HG02798 (cell line): ENCODE data around the gene ZCCHC14.
"Not testable (repeated sequence)": the region's sequence is repeated elsewhere in the genome, so short reads cannot be mapped to it uniquely, and the experiment has no call there.

Experiments used
- ATAC-seq: cut with Tn5 transposase; IDR thresholded peaks from one replicate; pipeline ENCODE4 v1.9.1; 2021; ENCODE audit warnings: mild to moderate bottlenecking; ENCODE audit not compliant: unreplicated experiment, poor library complexity

Gene ZCCHC14

GRCh38 chr16:87498324-87499188, 5.7 kb upstream of the ZCCHC14 start:
- ATAC-seq: no peak

GRCh38 chr16:87497767-87498290, 5.0 kb upstream of the ZCCHC14 start:
- ATAC-seq: not testable (repeated sequence)

- not testable (repeated sequence) for ATAC-seq
Observed at GRCh38 chr16:87497023-87497766, 4.4 kb upstream of the ZCCHC14 start.

DNA sequence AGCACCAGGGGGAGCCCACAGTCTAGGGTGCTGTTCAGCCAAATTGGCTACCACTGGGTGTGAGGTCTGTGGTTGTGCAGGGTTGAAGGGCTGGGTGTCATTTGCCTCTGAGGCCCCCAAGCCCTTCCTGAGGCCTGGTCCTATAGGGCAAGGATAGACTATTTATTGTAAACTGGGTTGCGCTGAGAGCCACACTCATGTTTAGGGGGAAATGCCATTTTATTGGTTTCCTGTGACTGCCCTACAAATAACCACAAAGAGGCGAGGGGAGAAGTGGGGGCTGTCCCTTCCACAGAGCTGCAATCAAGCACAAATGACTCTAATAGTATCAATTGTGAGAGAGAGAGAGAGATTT, 3.6 kb upstream of the ZCCHC14 start:
- ATAC-seq: no peak

GRCh38 chr16:87495578-87496446, 3.0 kb upstream of the ZCCHC14 start:
- ATAC-seq: no peak

- no peak for ATAC-seq
Observed at GRCh38 chr16:87493608-87494280, 920 bp upstream of the ZCCHC14 start.

- ATAC-seq: no peak
Observed at GRCh38 chr16:87492291-87492630, 563 bp downstream of the ZCCHC14 start.

DNA sequence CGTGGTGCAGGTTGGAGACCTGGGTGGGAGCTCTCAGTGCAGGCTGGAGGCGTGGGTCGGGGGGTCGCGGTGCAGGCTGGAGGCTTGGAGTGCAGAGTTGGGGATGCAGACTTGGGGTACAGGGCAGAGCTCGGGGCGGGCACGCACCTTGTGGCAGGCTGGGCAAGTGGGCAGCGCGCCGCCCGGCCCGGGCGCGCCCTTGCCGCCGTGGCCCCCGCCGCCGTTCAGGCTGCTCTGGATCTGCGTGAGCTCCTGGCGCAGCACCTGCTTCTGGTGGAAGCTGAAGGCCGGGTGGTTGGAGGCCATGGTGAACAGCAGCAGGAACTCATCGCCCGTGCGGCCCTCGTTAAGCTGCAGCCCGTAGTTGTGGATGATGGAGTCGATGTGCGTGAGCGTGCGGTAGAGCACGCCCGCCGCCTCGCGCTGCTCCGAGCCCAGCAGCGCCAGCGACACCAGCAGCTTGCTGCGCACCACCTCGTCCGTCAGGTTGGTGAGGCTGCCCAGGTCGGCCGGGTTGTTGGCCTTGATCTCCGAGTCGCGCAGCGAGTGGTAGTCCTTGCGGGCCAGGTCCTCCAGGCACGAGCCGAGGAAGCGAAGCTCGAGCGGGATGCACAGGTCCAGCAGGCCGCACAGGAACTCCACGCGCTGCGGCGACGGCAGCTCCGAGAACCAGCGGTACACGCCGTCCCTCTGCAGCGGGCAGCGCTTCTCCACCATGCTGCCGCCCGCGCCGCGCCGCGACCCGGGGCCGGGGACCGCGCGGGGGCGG, 1.1 kb downstream of the ZCCHC14 start:
- no peak for ATAC-seq

DNA sequence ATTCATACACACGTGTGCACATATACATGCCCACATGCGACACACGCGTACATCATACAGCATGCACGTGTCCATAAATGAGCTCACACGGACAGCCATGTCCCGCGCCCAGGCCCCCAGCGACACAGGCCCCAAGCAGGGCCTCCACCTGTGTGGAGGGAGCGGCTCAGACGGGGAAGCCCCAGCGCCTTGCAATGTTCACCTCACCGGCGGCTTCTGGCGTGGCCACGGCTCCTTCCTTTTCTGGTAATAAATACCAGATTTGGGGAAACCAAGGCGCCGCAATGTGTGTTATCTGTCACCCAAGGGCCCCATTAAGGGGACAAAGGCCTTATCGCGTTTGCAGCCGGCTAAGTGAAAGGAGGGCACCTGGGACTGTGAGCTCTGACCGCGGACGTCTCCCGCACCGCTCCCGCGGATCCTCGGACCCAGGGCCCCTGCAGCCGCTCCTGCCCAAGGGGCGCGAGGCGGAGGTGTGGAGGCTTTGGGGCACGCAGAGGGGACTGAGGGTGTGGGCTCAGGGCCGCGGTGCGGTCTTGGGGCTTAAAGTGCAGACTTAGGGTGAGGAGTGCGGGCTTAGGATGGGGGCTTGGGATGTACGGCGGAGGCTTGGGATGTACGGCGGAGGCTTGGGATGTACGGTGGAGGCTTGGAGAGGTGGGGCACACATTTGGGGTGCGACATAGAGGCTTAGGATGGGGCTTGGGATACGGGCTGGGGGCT, 1.9 kb downstream of the ZCCHC14 start:
- not testable (repeated sequence) for ATAC-seq

- no peak for ATAC-seq
Observed at GRCh38 chr16:87490096-87490798, 2.6 kb downstream of the ZCCHC14 start.

DNA sequence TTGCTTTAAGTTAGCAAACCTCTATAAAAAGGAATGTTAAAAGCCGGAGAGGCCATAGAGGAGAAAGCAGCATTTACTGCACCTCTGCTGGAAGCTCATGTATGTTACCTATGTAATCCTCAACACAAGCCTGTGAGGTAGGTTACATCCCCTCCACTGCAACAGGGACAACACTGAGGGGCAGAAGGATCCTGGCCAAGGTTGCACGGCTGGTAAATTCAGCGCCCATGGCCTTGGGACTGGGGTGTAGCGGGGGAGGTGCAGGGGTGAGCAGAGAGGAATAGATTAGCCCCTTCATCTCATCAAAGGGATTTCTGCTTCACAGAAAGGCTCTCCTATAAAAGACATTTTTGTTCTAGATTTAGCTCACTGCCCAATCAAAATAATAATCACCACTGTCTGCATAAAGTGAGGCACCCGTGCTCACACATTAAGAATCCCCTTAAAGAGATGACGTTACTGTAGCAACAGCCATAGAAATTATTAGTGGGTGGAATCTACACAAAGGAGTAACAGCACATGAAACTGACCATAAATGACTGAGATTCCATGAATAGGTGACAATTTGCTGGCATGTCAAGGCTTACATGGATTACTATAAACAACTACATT, 3.3 kb downstream of the ZCCHC14 start:
- ATAC-seq: no peak

GRCh38 chr16:87488960-87489359, 3.9 kb downstream of the ZCCHC14 start:
- not testable (repeated sequence) for ATAC-seq

GRCh38 chr16:87487361-87487924, 5.4 kb downstream of the ZCCHC14 start:
- ATAC-seq: no peak

GRCh38 chr16:87486713-87487247, 6.0 kb downstream of the ZCCHC14 start:
- ATAC-seq: no peak

DNA sequence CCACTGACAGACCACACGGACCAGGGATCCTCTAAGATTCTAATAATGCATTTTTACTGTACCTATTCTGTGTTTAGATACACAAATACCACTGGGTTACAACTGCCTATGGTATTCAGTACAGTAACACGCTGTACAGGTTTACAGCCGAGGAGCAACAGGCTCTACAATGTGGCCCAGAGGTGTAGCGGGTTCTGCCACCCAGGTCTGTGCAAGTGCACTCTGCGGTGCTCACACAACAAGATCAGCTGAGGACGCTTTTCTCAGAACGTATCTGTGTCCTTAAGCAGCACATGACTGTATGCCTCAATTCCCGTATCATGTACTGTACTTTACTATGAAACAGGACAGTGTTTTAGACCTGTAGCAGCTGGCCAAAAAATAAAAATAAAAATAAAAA, 6.5 kb downstream of the ZCCHC14 start:
- no peak for ATAC-seq

DNA sequence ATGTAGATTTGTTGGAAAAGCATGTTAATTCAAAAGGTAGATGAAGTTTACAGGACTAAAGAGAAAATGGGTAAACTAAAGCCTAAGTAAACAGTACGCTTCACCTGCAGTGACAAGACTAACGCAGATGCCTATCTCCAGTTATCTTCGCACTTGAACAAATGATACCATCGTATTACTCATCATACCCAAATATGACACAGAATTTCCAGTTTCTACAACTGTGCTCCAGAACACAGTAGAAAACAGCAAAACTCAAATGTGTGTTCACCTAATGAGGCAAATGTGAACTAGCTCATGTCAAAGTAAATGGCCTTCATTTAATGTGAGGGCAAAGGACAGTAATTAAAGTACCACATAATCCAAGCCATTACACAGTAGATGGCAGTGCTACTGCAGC, 7.0 kb downstream of the ZCCHC14 start:
- not testable (repeated sequence) for ATAC-seq
